K562 (cell line): ENCODE data around the gene STOM.

Experiments
- CBX1 ChIP-seq: sonication (generic); IDR thresholded peaks from 2 replicates; pipeline ENCODE4 v1.6.1; 2016; ENCODE audit warnings: antibody characterized with exemption, low read depth, mild to moderate bottlenecking
- CTCF ChIP-seq, 3 experiments: IDR thresholded peaks in 2 of 3; conservative IDR thresholded peaks in 1 of 3; 2 replicates each; pipeline ENCODE4 v1.5.1; 2011 to 2012; ENCODE audit warnings: low read length in 3 of 3, mild to moderate bottlenecking in 3 of 3, control low read depth in 2 of 3, improper control_type of control experiment in 1 of 3, inconsistent platforms in 1 of 3, low read depth in 1 of 3, mixed read lengths in 1 of 3, moderate library complexity in 1 of 3; ENCODE audit not compliant: insufficient read depth in 2 of 3
- DACH1 ChIP-seq: fragments of 450-650 bp; IDR thresholded peaks from 2 replicates; pipeline ENCODE4 v1.6.1; 2018; ENCODE audit not compliant: partially characterized antibody
- GABPA ChIP-seq: fragments of 200-800 bp; sonication (Bioruptor generic); conservative IDR thresholded peaks from 2 replicates; pipeline ENCODE4 v1.6.1; 2016; ENCODE audit warnings: low read depth, missing genetic modification characterization, missing compliant biosample characterization
- JUNB ChIP-seq: fragments of 450-650 bp; formaldehyde crosslinking; conservative IDR thresholded peaks from 2 replicates; pipeline ENCODE4 v1.4.0; 2020; ENCODE audit warnings: mild to moderate bottlenecking
- SOX6 ChIP-seq: fragments of 450-650 bp; IDR thresholded peaks from 2 replicates; pipeline ENCODE4 v1.6.1; 2014; ENCODE audit warnings: mild to moderate bottlenecking
- ZFP91 ChIP-seq: sonication (generic); formaldehyde crosslinking; IDR thresholded peaks from 2 replicates; pipeline ENCODE4 v1.8.0; 2022; ENCODE audit warnings: mild to moderate bottlenecking, missing genetic modification reagents

GRCh38 chr9:121404906-121405305, 34.9 kb upstream of the STOM start:
- TF ChIP-seq CTCF (IDR thresholded peaks at IDR 0.05 in 2 of 3, conservative IDR thresholded peaks at IDR 0.05 in 1 of 3; ENCODE audit: insufficient read depth in 2 of 3, low read depth in 1 of 3, low read length in 3 of 3): no peak
- TF ChIP-seq SOX6: no peak
- no peak for TF ChIP-seq DACH1
- no peak for TF ChIP-seq GABPA (tag)
- TF ChIP-seq JUNB (CRISPR knock-in tag): no peak
- no peak for TF ChIP-seq CBX1
- no peak for TF ChIP-seq ZFP91 (CRISPR knock-in tag)
